GM12891 (cell line): Measurements from ENCODE around the gene AXL.

ENCODE experiments used
- DNase-seq: peaks from one replicate; pipeline ENCODE4 v3.0.0; 2011; ENCODE audit warnings: low spot score; ENCODE audit not compliant: insufficient read length
- FAIRE-seq: peaks from 2 replicates; lab custom pipeline; 2011; peaks lifted over from hg19 to GRCh38; lab: Jason Lieb, UNC
- PAX5 ChIP-seq: IDR thresholded peaks from 2 replicates; pipeline ENCODE4 v1.6.1; 2011; ENCODE audit warnings: low read length, moderate library complexity, mild to moderate bottlenecking; ENCODE audit not compliant: insufficient read depth, severe bottlenecking
- POLR2A ChIP-seq: IDR thresholded peaks from 2 replicates; pipeline ENCODE4 v1.6.1; 2011; ENCODE audit warnings: low read depth, low read length, control low read depth
- POLR2AphosphoS5 ChIP-seq: IDR thresholded peaks from 2 replicates; pipeline ENCODE4 v1.6.1; 2011; ENCODE audit warnings: low read depth, low read length, control low read depth
- POU2F2 ChIP-seq: IDR thresholded peaks from 2 replicates; pipeline ENCODE4 v1.6.1; 2011; ENCODE audit warnings: low read depth, mild to moderate bottlenecking, control low read depth, low read length, moderate library complexity
- SPI1 ChIP-seq: IDR thresholded peaks from 2 replicates; pipeline ENCODE4 v1.6.1; 2011; ENCODE audit warnings: low read depth, low read length, control low read depth
- TAF1 ChIP-seq: IDR thresholded peaks from 2 replicates; pipeline ENCODE4 v1.6.1; 2011; ENCODE audit warnings: low read depth, low read length, control low read depth

Gene AXL

GRCh38 chr19:41206456-41206855 lies 12.6 kb upstream of the AXL start:
- no peak for FAIRE-seq
- no peak for TF ChIP-seq POU2F2
- TF ChIP-seq POLR2AphosphoS5 = no peak
- no peak for TF ChIP-seq SPI1
- no peak for TF ChIP-seq PAX5
- no peak for TF ChIP-seq TAF1
- no peak for TF ChIP-seq POLR2A
- no peak for DNase-seq

GRCh38 chr19:41206926-41207750 lies 11.9 kb upstream of the AXL start:
- TF ChIP-seq SPI1 (no peak), TAF1 (no peak), POLR2AphosphoS5 (no peak), POU2F2 (no peak), POLR2A (no peak), PAX5 (no peak)
- no peak for DNase-seq
- no peak for FAIRE-seq

GRCh38 chr19:41214161-41214560 lies 4.9 kb upstream of the AXL start:
- FAIRE-seq (no peak), DNase-seq (no peak)
- TF ChIP-seq POU2F2 = no peak
- TF ChIP-seq POLR2A = no peak
- no peak for TF ChIP-seq PAX5
- TF ChIP-seq TAF1 = no peak
- TF ChIP-seq SPI1 = no peak
- TF ChIP-seq POLR2AphosphoS5 = no peak

GRCh38 chr19:41217741-41218140 lies 1.3 kb upstream of the AXL start:
- no peak for FAIRE-seq
- TF ChIP-seq POLR2A (no peak), POU2F2 (no peak), SPI1 (no peak), PAX5 (no peak), TAF1 (no peak), POLR2AphosphoS5 (no peak)
- no peak for DNase-seq

- TF ChIP-seq TAF1 (no peak), SPI1 (no peak), POLR2AphosphoS5 (no peak), POLR2A (no peak), PAX5 (no peak), POU2F2 (no peak)
- FAIRE-seq (no peak), DNase-seq (no peak)
Observed at GRCh38 chr19:41218249-41218614, 791 bp upstream of the AXL start.

GRCh38 chr19:41219924-41220567 lies 1.0 kb downstream of the AXL start:
- FAIRE-seq (no peak), DNase-seq (no peak)
- TF ChIP-seq TAF1 (no peak), SPI1 (no peak)

GRCh38 chr19:41220811-41221210 lies 1.8 kb downstream of the AXL start:
- DNase-seq = no peak
- FAIRE-seq = no peak
- TF ChIP-seq POU2F2 (no peak), POLR2A (no peak), TAF1 (no peak), PAX5 (no peak), SPI1 (peak; percentile 26; the same call in 1 of the 2 replicates)

- no peak for TF ChIP-seq TAF1
- DNase-seq = no peak
- FAIRE-seq = no peak
Observed at GRCh38 chr19:41221514-41222205, 2.6 kb downstream of the AXL start.

GRCh38 chr19:41222240-41222639 lies 3.2 kb downstream of the AXL start:
- TF ChIP-seq TAF1 (no peak), PAX5 (no peak), POLR2AphosphoS5 (no peak)
- FAIRE-seq = no peak
- DNase-seq = no peak
